GM12873 (cell line): Measurements from ENCODE around the gene SYT7.

Experiments used
- TF ChIP-seq, protein P1 (sequence below): IDR thresholded peaks from 2 replicates; pipeline ENCODE4 v1.5.1; 2012; ENCODE audit warnings: low read depth, mild to moderate bottlenecking, moderate library complexity, low read length, control low read depth; ENCODE audit not compliant: insufficient read depth; ENCODE audit errors: missing control alignments

SYT7 gene

DNA sequence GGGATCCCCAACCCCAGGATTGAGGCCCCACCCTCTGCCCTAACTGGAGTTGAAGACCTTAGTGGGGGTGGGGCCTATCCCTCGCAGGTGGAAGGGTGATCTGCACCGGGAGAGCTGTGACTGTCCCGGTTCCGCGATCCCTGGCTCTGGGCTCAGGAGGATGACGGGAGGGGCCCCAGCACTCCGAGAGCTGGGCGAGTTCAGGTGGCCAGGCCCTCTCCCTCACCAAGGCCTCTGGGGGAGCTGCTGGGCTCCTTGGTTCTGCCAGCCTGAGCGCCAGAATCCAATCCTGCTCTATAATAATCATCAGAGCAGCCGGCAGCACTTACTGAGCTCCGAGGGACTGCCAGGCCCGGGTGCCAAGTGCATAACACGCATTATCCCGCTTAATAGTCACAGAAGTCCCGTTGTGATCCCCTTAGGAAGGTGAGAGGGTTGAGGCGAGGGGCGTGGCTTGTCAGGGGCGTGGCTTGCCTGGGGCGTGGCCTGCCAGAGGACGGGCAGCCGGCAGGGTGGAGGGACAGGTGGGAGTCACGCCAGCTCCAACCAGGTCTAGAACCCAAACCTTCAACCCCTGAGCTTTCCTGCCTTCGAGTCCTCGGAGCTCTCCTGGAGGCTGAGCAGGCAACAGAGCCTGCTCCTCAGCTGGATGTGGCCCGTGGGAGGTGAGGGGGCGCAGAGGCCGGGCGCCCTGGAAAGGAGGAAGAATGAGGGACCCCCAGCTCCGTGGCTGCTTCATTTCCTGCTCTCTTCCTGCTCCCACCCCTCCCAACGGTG lies 7.3 kb upstream of the SYT7 start:
- TF ChIP-seq, protein P1, sequence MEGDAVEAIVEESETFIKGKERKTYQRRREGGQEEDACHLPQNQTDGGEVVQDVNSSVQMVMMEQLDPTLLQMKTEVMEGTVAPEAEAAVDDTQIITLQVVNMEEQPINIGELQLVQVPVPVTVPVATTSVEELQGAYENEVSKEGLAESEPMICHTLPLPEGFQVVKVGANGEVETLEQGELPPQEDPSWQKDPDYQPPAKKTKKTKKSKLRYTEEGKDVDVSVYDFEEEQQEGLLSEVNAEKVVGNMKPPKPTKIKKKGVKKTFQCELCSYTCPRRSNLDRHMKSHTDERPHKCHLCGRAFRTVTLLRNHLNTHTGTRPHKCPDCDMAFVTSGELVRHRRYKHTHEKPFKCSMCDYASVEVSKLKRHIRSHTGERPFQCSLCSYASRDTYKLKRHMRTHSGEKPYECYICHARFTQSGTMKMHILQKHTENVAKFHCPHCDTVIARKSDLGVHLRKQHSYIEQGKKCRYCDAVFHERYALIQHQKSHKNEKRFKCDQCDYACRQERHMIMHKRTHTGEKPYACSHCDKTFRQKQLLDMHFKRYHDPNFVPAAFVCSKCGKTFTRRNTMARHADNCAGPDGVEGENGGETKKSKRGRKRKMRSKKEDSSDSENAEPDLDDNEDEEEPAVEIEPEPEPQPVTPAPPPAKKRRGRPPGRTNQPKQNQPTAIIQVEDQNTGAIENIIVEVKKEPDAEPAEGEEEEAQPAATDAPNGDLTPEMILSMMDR, result no peak

DNA sequence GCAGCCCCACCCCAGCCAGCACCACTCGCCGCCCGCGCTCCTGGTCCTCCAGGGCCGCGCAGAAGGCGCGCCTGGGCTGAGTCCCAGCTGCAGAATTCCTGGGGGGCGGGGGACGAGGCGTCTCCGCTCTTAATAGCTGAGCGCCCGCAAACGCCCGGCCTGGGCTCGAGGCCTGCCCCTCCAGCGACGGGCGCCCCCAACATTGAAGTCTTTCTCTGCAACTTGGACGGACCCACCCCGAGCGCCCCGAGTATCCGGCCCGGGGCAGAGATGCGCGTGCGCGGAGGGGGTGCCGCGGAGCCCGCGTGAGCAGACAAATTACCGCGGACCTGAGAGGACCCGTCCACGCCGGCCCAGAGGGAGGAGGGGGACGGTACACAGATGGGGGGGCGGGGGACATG lies 6.7 kb upstream of the SYT7 start:
- TF ChIP-seq, protein P1, result no peak

DNA sequence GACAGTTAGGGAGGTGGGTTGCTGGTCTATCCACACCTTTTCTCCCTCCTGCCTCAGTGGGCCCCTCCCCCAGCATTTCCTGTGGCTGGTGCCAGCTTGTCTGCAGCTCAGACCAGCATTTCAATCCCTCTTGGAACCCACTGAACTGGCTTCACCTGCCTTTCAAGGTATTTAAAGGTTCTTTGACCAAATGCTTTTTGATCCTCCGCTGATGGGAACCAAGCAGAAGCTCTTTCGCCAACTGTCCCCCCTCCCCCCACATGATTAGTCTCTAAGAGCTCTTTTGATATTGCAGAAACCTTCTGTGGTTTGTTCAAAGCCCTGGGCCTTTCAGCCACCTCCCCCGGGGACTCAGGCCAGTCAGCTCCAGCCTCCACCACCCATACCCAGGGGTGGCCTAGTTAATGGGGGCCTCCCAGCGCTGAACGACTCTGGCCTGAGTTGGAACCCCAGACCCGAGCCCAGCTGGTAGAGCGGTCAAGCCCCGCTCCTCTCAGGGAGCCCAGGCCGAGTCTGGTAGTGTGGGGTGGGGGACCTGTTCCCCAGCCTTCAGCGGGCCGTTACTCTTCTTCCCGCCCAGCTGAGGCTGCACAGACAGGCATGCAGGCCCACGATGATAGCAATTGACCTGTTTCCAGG lies 6.0 kb upstream of the SYT7 start:
- TF ChIP-seq, protein P1, result no peak

DNA sequence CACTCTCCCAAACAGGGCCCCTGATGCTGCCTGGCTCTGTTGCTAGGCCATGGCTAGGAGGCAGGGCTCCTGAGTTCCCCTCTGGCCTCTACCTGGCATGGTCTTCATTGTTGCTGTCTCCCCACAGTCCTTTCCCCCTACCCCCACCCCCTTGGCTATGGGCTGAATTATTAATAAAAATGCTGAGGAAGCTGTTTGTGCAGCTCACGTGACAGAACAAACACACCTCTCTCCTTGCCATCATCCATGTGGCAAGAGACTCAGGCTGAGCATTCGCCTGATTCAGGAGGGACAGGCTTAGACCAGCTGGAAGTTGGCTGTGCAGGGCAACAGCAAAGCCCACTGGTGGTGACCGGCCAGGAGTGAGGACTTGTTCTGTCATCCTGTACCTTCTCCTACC lies 4.2 kb upstream of the SYT7 start:
- TF ChIP-seq, protein P1, result no peak

DNA sequence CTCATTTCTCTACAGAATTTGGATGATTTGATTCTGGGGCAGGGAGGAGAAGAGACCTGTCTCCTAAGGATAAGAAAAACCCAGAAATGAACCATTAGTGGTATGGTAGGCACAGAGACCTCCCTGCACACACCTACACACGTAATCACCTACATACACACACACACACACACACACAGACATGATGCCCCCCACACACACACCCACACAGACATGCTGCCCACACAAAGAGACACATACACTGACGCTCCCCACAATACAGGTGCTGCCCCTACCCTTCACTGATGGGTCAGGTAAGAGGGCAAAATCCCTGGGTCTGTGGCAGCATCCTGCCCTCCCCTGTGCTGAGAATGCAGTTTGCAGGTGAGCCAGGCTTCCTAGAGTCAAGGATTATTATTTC lies 1.1 kb upstream of the SYT7 start:
- TF ChIP-seq, protein P1, result no peak

DNA sequence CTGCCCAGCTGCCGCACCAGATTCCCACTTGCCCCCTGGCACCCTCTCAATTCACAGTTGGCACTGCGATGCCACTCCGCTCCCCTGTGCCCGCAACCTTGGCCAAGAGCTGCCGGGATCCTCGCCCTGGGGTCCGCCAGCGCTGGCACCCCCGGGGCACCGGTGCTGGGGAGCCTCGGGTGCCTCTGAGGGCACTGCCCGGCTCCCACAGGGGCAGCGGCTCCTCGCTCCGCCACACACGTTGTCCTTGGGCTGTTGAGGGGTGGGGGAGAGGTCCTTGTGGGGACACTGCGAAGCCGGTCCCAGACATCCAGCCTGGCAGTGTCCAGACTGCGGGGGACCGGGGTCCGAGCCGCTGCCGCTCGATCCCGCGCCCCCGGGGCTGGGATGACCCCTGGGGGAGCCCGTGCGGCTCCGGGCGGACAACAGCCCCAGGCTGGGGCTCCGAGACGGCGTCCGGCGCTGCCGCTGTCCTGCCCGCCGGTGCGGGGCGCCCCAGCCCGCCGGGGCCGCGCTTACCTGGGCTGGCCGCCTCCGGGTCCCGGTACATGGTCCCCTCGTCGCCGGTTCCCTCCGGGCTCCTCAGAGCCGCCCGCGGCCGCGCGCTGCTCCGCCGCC lies 496 bp downstream of the SYT7 start:
- TF ChIP-seq, protein P1, result no peak

DNA sequence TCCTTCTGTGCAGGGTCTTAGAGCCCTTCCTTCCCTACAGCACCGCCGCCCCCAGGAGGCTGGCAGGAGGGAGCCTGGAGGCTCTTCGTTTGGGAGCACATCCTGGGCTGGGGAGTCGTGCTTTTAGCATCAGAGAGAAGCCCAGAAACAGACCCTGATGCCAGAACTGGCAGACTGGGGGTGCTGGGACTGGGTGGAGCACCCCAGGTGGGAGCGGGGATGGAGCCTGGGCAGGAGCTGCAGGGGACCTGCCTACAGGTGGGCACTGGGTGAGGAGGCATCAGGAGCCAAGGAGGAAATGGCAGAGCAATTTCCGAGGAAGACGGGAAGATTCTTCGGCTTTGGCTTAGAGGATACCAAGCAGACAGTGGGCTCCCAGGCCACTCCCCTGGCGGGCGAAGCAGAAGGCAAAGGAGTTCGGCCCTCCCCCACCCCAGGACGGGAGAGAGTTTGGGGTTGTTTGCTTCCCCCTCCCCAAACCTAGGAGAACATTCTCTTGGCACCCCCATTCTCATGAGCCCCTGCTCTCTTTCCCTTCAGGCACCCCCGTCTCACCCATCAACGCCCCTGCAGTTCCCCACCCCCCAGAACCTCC lies 1.1 kb downstream of the SYT7 start:
- TF ChIP-seq, protein P1, result no peak
